ENCODE measurements around the gene POLR1A.

DNA sequence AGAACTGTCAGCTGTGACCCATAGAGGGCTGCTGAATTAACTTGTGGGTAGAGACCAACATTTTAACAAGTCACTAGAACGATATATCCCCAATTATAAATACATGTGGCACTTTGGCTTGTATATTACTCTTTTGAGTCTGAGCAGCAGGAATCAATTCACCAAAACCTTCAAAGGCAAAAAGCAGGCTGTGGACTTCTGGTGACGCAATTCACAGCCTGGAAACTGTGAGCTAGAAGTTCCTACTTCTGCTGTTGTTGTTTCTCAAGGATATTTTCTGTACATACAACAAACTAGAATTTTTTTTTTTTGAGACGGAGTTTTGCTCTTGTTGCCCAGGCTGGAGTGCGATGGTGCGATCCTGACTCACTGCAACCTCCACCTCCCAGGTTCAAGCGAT is 37.6 kb upstream of the POLR1A start:
- TF ChIP-seq EZH2 (conservative IDR thresholded peaks at IDR 0.05; ENCODE audit: low read depth, low read length), result no peak
- TF ChIP-seq, protein P1, sequence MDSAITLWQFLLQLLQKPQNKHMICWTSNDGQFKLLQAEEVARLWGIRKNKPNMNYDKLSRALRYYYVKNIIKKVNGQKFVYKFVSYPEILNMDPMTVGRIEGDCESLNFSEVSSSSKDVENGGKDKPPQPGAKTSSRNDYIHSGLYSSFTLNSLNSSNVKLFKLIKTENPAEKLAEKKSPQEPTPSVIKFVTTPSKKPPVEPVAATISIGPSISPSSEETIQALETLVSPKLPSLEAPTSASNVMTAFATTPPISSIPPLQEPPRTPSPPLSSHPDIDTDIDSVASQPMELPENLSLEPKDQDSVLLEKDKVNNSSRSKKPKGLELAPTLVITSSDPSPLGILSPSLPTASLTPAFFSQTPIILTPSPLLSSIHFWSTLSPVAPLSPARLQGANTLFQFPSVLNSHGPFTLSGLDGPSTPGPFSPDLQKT (CRISPR knock-in tag; IDR thresholded peaks at IDR 0.05; ENCODE audit: borderline replicate concordance), result no peak
- no peak for TF ChIP-seq ZKSCAN8 (CRISPR knock-in tag; IDR thresholded peaks at IDR 0.05; ENCODE audit: borderline replicate concordance)
- no peak for TF ChIP-seq ZNF24 (IDR thresholded peaks at IDR 0.05)
- TF ChIP-seq, protein P2, sequence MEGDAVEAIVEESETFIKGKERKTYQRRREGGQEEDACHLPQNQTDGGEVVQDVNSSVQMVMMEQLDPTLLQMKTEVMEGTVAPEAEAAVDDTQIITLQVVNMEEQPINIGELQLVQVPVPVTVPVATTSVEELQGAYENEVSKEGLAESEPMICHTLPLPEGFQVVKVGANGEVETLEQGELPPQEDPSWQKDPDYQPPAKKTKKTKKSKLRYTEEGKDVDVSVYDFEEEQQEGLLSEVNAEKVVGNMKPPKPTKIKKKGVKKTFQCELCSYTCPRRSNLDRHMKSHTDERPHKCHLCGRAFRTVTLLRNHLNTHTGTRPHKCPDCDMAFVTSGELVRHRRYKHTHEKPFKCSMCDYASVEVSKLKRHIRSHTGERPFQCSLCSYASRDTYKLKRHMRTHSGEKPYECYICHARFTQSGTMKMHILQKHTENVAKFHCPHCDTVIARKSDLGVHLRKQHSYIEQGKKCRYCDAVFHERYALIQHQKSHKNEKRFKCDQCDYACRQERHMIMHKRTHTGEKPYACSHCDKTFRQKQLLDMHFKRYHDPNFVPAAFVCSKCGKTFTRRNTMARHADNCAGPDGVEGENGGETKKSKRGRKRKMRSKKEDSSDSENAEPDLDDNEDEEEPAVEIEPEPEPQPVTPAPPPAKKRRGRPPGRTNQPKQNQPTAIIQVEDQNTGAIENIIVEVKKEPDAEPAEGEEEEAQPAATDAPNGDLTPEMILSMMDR (CRISPR knock-in tag; IDR thresholded peaks at IDR 0.05), result no peak
- TF ChIP-seq RBFOX2 (IDR thresholded peaks at IDR 0.05; ENCODE audit: low read depth, low read length), result no peak
- TF ChIP-seq KDM1A (CRISPR knock-in tag; IDR thresholded peaks at IDR 0.05), result no peak
- TF ChIP-seq, protein P3, sequence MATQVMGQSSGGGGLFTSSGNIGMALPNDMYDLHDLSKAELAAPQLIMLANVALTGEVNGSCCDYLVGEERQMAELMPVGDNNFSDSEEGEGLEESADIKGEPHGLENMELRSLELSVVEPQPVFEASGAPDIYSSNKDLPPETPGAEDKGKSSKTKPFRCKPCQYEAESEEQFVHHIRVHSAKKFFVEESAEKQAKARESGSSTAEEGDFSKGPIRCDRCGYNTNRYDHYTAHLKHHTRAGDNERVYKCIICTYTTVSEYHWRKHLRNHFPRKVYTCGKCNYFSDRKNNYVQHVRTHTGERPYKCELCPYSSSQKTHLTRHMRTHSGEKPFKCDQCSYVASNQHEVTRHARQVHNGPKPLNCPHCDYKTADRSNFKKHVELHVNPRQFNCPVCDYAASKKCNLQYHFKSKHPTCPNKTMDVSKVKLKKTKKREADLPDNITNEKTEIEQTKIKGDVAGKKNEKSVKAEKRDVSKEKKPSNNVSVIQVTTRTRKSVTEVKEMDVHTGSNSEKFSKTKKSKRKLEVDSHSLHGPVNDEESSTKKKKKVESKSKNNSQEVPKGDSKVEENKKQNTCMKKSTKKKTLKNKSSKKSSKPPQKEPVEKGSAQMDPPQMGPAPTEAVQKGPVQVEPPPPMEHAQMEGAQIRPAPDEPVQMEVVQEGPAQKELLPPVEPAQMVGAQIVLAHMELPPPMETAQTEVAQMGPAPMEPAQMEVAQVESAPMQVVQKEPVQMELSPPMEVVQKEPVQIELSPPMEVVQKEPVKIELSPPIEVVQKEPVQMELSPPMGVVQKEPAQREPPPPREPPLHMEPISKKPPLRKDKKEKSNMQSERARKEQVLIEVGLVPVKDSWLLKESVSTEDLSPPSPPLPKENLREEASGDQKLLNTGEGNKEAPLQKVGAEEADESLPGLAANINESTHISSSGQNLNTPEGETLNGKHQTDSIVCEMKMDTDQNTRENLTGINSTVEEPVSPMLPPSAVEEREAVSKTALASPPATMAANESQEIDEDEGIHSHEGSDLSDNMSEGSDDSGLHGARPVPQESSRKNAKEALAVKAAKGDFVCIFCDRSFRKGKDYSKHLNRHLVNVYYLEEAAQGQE (IDR thresholded peaks at IDR 0.05; ENCODE audit: borderline replicate concordance in 1 of 2, low read depth in 1 of 2, low read length in 2 of 2), result no peak
- no peak for TF ChIP-seq EEA1 (CRISPR knock-in tag; IDR thresholded peaks at IDR 0.05; ENCODE audit: borderline replicate concordance)
- TF ChIP-seq, protein P4, sequence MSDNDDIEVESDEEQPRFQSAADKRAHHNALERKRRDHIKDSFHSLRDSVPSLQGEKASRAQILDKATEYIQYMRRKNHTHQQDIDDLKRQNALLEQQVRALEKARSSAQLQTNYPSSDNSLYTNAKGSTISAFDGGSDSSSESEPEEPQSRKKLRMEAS (IDR thresholded peaks at IDR 0.05), result no peak
- TF ChIP-seq, protein P5, sequence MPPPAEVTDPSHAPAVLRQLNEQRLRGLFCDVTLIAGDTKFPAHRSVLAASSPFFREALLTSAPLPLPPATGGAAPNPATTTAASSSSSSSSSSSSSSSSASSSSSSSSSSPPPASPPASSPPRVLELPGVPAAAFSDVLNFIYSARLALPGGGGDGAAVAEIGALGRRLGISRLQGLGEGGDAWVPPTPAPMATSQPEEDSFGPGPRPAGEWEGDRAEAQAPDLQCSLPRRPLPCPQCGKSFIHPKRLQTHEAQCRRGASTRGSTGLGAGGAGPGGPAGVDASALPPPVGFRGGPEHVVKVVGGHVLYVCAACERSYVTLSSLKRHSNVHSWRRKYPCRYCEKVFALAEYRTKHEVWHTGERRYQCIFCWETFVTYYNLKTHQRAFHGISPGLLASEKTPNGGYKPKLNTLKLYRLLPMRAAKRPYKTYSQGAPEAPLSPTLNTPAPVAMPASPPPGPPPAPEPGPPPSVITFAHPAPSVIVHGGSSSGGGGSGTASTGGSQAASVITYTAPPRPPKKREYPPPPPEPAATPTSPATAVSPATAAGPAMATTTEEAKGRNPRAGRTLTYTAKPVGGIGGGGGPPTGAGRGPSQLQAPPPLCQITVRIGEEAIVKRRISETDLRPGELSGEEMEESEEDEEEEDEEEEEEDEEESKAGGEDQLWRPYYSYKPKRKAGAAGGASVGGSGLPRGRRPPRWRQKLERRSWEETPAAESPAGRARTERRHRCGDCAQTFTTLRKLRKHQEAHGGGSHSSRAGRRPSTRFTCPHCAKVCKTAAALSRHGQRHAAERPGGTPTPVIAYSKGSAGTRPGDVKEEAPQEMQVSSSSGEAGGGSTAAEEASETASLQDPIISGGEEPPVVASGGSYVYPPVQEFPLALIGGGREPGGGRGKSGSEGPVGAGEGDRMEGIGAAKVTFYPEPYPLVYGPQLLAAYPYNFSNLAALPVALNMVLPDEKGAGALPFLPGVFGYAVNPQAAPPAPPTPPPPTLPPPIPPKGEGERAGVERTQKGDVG (CRISPR knock-in tag; IDR thresholded peaks at IDR 0.05; ENCODE audit: borderline replicate concordance), result no peak
- TF ChIP-seq HCFC1 (IDR thresholded peaks at IDR 0.05; ENCODE audit: low read depth, low read length), result no peak
- no peak for TF ChIP-seq ZFAT (CRISPR knock-in tag; conservative IDR thresholded peaks at IDR 0.05)
